ENCODE measurements around the gene HYCC1.
"Not testable (repeated sequence)": the region's sequence is repeated elsewhere in the genome, so short reads cannot be mapped to it uniquely, and the experiment has no call there.

GRCh38 chr7:23039674-23040073, 25.7 kb upstream of the HYCC1 start:
- TF ChIP-seq CTCF (IDR thresholded peaks at IDR 0.05); EP300 (IDR thresholded peaks at IDR 0.05); NR3C1 (IDR thresholded peaks at IDR 0.05); BHLHE40 (IDR thresholded peaks at IDR 0.05; ENCODE audit: low read depth, low read length); TP53 (CRISPR knock-in tag; IDR thresholded peaks at IDR 0.05); ZFP36 (IDR thresholded peaks at IDR 0.05; ENCODE audit: borderline replicate concordance, partially characterized antibody); POLR2A (IDR thresholded peaks at IDR 0.05; ENCODE audit: low read length); MYC (IDR thresholded peaks at IDR 0.05; ENCODE audit: borderline replicate concordance, low read length); E2F6 (IDR thresholded peaks at IDR 0.05; ENCODE audit: borderline replicate concordance, low read depth); MAFK (IDR thresholded peaks at IDR 0.05; ENCODE audit: partially characterized antibody); POLR2AphosphoS2 (conservative IDR thresholded peaks at IDR 0.05; ENCODE audit: low read length): not testable (repeated sequence)
- TF ChIP-seq, protein P1, sequence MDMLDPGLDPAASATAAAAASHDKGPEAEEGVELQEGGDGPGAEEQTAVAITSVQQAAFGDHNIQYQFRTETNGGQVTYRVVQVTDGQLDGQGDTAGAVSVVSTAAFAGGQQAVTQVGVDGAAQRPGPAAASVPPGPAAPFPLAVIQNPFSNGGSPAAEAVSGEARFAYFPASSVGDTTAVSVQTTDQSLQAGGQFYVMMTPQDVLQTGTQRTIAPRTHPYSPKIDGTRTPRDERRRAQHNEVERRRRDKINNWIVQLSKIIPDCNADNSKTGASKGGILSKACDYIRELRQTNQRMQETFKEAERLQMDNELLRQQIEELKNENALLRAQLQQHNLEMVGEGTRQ (IDR thresholded peaks at IDR 0.05), result not testable (repeated sequence)

Measured in A549 (cell line).